Measurements from ENCODE around the gene SMPD3. TPM values are rescaled to one million over a fixed set of nuclear protein-coding genes. Genes with fewer than 3 reads are reported as not detected.

Gene SMPD3
- total RNA-seq, 1 experiment from 2014 or later = not detected

GRCh38 chr16:68403704-68404103 lies 44.6 kb downstream of the SMPD3 start:
- no peak for TF ChIP-seq CTCF (IDR thresholded peaks at IDR 0.05; ENCODE audit: unreplicated experiment)
- Mint-ChIP-seq H3K4me3 (ENCODE audit: unreplicated experiment) (no peak overlapping the region), H3K9me3 (ENCODE audit: unreplicated experiment) (no peaks in the 10 kb centered on the region), H3K27ac (ENCODE audit: low read depth, unreplicated experiment) (no peak overlapping the region), H3K27me3 (ENCODE audit: insufficient read depth, unreplicated experiment) (peaks cover 14% of the 10 kb centered on the region), H3K36me3 (ENCODE audit: insufficient read depth, unreplicated experiment) (no peaks in the 10 kb centered on the region), H3K4me1 (ENCODE audit: insufficient read depth, unreplicated experiment) (peaks cover 8% of the 10 kb centered on the region)
- BruUV-seq (replicated peaks) = no TSS peak
- ChIA-PET POLR2A (no interaction called here), CTCF (no interaction called here)
- no peak for DNase-seq (ENCODE audit: unreplicated experiment)
- intact Hi-C loops (cut with micrococcal nuclease) = no loop called here

GRCh38 chr16:68403177-68403576 lies 45.1 kb downstream of the SMPD3 start:
- BruUV-seq (replicated peaks) = no TSS peak
- TF ChIP-seq CTCF (IDR thresholded peaks at IDR 0.05; ENCODE audit: unreplicated experiment) = no peak
- Mint-ChIP-seq H3K4me3 (ENCODE audit: unreplicated experiment) (no peak overlapping the region), H3K9me3 (ENCODE audit: unreplicated experiment) (no peaks in the 10 kb centered on the region), H3K27ac (ENCODE audit: low read depth, unreplicated experiment) (no peak overlapping the region), H3K27me3 (ENCODE audit: insufficient read depth, unreplicated experiment) (peaks cover 14% of the 10 kb centered on the region), H3K36me3 (ENCODE audit: insufficient read depth, unreplicated experiment) (no peaks in the 10 kb centered on the region), H3K4me1 (ENCODE audit: insufficient read depth, unreplicated experiment) (peaks cover 8% of the 10 kb centered on the region)
- intact Hi-C loops (cut with micrococcal nuclease) = no loop called here
- DNase-seq (ENCODE audit: unreplicated experiment) = no peak
- ChIA-PET CTCF (no interaction called here), POLR2A (no interaction called here)

DNA sequence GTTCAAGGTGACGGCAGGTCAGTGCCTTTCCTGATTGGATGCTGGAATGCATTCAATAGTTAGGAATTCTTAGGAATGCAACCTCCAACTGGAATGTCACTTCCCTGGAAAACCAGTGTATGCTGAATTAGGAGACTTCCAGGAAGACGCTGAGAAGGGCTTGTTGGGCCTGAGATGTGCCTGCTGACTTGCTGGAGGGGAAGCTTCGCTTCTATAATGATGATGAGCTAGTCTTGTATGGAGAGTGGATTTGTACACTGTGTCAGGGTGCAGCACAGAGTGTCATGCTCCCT lies 45.6 kb downstream of the SMPD3 start:
- Mint-ChIP-seq H3K36me3 (ENCODE audit: insufficient read depth, unreplicated experiment) (no peaks in the 10 kb centered on the region), H3K4me3 (ENCODE audit: unreplicated experiment) (no peak overlapping the region), H3K27ac (ENCODE audit: low read depth, unreplicated experiment) (no peak overlapping the region), H3K9me3 (ENCODE audit: unreplicated experiment) (no peaks in the 10 kb centered on the region), H3K4me1 (ENCODE audit: insufficient read depth, unreplicated experiment) (peaks cover 8% of the 10 kb centered on the region), H3K27me3 (ENCODE audit: insufficient read depth, unreplicated experiment) (peaks cover 17% of the 10 kb centered on the region)
- no peak for TF ChIP-seq CTCF (IDR thresholded peaks at IDR 0.05; ENCODE audit: unreplicated experiment)
- CTCF ChIA-PET = interaction anchor here (0.5 to 1.0 kb wide), 3 partner anchors 107 to 444 kb away, joined by 3 read pairs; no protein-coding TSS in a partner anchor
- DNase-seq (ENCODE audit: unreplicated experiment) = no peak
- BruUV-seq (replicated peaks) = no TSS peak
- intact Hi-C loops (cut with micrococcal nuclease) = no loop called here
- POLR2A ChIA-PET = interaction anchor here (0.6 kb wide), 1 partner anchor 118 kb away, joined by 3 read pairs; no protein-coding TSS in a partner anchor

DNA sequence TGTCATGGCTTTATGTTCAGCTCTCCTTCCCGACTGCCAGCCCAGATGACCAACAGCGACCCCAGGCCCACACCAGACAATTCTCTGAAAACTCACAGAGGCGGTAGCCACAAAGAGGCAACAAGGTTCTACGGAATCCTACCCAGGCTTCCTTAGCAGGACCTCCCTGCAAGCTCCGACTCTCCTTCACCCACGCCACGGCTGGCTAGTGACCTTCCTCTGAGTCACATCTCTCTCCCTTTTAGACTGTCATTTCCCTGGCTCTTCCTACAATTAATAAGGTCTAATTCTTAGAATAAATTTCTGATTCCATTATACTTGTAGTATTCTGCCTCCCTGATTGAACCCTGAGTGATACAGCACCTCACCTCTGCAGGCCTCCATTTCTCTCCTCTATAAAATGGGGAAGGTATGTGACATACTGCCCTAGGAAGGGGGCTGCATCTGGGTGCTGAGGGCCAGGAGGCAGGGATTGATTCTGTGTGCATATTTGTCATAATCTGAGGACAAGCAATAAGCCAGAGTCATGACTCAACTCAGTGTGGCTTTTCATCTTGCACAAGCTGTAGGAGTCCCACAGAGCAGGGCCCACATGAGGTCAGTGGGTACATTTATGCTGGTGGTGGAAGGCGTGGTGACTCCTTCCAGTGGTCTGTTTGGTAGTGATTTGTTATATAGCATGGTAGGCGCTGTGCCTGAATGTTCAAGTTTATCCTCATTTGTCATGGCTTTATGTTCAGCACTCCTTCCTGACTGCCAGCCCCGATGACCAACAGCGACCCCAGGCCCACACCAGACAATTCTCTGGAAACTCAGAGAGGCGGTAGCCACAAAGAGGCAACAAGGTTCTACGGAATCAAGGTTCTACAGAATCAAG lies 46.2 kb downstream of the SMPD3 start:
- ChIA-PET CTCF (interaction anchor here (0.5 to 1.0 kb wide), 4 partner anchors 18 to 444 kb away, joined by 3 read pairs; no protein-coding TSS in a partner anchor), POLR2A (interaction anchor here (0.6 kb wide), 1 partner anchor 119 kb away, joined by 3 read pairs; no protein-coding TSS in a partner anchor)
- Mint-ChIP-seq H3K27ac (ENCODE audit: low read depth, unreplicated experiment) (no peak overlapping the region), H3K36me3 (ENCODE audit: insufficient read depth, unreplicated experiment) (no peaks in the 10 kb centered on the region), H3K4me3 (ENCODE audit: unreplicated experiment) (no peak overlapping the region), H3K4me1 (ENCODE audit: insufficient read depth, unreplicated experiment) (peaks cover 8% of the 10 kb centered on the region), H3K27me3 (ENCODE audit: insufficient read depth, unreplicated experiment) (peaks cover 20% of the 10 kb centered on the region), H3K9me3 (ENCODE audit: unreplicated experiment) (no peaks in the 10 kb centered on the region)
- BruUV-seq (replicated peaks) = no TSS peak
- no peak for TF ChIP-seq CTCF (IDR thresholded peaks at IDR 0.05; ENCODE audit: unreplicated experiment)
- intact Hi-C loops (cut with micrococcal nuclease) = no loop called here
- peak; percentile 28 for DNase-seq (ENCODE audit: unreplicated experiment)

Measured in MCF 10A (cell line).